Small intestine (tissue), 16 donors: ENCODE results near the gene SUSD1. TPM values are rescaled to one million over a fixed set of nuclear protein-coding genes. Genes with fewer than 3 reads are reported as not detected.

ENCODE experiments used
- DNase-seq, 2 donors: peaks; one replicate each; pipeline versions ENCODE4 v3.0.0 to v3.0.0-alpha.2; 2013
- FAIRE-seq: peaks from 2 replicates; lab custom pipeline; 2012; peaks lifted over from hg19 to GRCh38; lab: Jason Lieb, UNC
- H3K27ac ChIP-seq, 3 donors: one replicate each; pipeline ENCODE4 v1.5.1; 2013; ENCODE audit warnings: low read length in 2 of 3, mild to moderate bottlenecking in 2 of 3, control low read depth in 1 of 3, inconsistent platforms in 1 of 3, low read depth in 1 of 3, moderate library complexity in 1 of 3
- H3K27me3 ChIP-seq, 3 donors: one replicate each; pipeline ENCODE4 v1.6.1; 2013; ENCODE audit warnings: low read length in 3 of 3, inconsistent platforms in 1 of 3; ENCODE audit not compliant: control insufficient read depth in 3 of 3, insufficient read depth in 3 of 3
- H3K36me3 ChIP-seq, 3 donors: one replicate each; pipeline ENCODE4 v1.6.1; 2013; ENCODE audit warnings: low read length in 3 of 3, inconsistent platforms in 1 of 3, low read depth in 1 of 3, mild to moderate bottlenecking in 1 of 3, moderate library complexity in 1 of 3; ENCODE audit not compliant: control insufficient read depth in 3 of 3, insufficient read depth in 2 of 3
- H3K4me1 ChIP-seq, 3 donors: one replicate each; pipeline ENCODE4 v1.6.1; 2013; ENCODE audit warnings: low read length in 2 of 3, inconsistent platforms in 1 of 3, low read depth in 1 of 3, mild to moderate bottlenecking in 1 of 3, moderate library complexity in 1 of 3; ENCODE audit not compliant: control insufficient read depth in 3 of 3, insufficient read depth in 2 of 3
- H3K4me3 ChIP-seq, 3 donors: one replicate each; pipeline ENCODE4 v1.5.1; 2013; ENCODE audit warnings: low read length in 3 of 3, control low read depth in 1 of 3, inconsistent platforms in 1 of 3, low read depth in 1 of 3, mild to moderate bottlenecking in 1 of 3, moderate library complexity in 1 of 3
- H3K9me3 ChIP-seq, 2 donors: one replicate each; pipeline ENCODE4 v1.6.1; 2013; ENCODE audit warnings: low read depth in 1 of 2, low read length in 1 of 2; ENCODE audit not compliant: control insufficient read depth in 2 of 2, insufficient read depth in 1 of 2
- WGBS, 3 donors: extraction: QIAGEN DNeasy Blood & Tissue Kit; methylation state at CpG; one replicate each; pipeline ENCODE4 v1.1.7; 2013; 5-methylcytosine and 5-hydroxymethylcytosine counted together
- long read RNA-seq, 10 donors: transcript quantifications; one replicate each; lab custom pipeline, GENCODE V29; 2026
- polyA plus RNA-seq, 4 donors: library from polyadenylated mRNA; stranded (reverse) in 3 of 4; unstranded in 1 of 4; fragments of 200-250 nt in 3 of 4; fragments of 120-200 nt in 1 of 4; gene quantifications; one replicate each; pipeline versions ENCODE4 v1.2.1 to v1.2.3, GENCODE V29; 2013
- donor health status: healthy with polysubstance abuse.
- donor health status: control.
- donor health status: control.
- donor health status: Bipolar disorder and iron deficiency.
- donor health status: healthy.

SUSD1 gene
- polyA plus RNA-seq, result 10 to 100 TPM in 1 of 4 donors, 1 to 10 TPM in 3; 3.8 to 29.8 (median 7.0) TPM
- long read RNA-seq, donor 1, partial matches to known transcripts, result 0 of 1 reads
- long read RNA-seq, donor 1, other reads (novel, unspliced or antisense), result 0 of 1 reads
- long read RNA-seq, donor 2, result 0 reads
- long read RNA-seq, donor 3, partial matches to known transcripts, result 10 of 13 reads
- long read RNA-seq, donor 3, other reads (novel, unspliced or antisense), result 0 of 13 reads
- long read RNA-seq, donor 4, result 0 reads
- long read RNA-seq, donor 5, result 0 reads
- long read RNA-seq, donor 6, partial matches to known transcripts, result 7 of 8 reads
- long read RNA-seq, donor 6, other reads (novel, unspliced or antisense), result 0 of 8 reads
- long read RNA-seq, donor 7, result 0 reads
- long read RNA-seq, donor 8, partial matches to known transcripts, result 0 of 1 reads
- long read RNA-seq, donor 8, other reads (novel, unspliced or antisense), result 0 of 1 reads
- long read RNA-seq, donor 9, result 0 reads
- long read RNA-seq, donor 10, partial matches to known transcripts, result 0 of 2 reads
- long read RNA-seq, donor 10, other reads (novel, unspliced or antisense), result 0 of 2 reads

DNA sequence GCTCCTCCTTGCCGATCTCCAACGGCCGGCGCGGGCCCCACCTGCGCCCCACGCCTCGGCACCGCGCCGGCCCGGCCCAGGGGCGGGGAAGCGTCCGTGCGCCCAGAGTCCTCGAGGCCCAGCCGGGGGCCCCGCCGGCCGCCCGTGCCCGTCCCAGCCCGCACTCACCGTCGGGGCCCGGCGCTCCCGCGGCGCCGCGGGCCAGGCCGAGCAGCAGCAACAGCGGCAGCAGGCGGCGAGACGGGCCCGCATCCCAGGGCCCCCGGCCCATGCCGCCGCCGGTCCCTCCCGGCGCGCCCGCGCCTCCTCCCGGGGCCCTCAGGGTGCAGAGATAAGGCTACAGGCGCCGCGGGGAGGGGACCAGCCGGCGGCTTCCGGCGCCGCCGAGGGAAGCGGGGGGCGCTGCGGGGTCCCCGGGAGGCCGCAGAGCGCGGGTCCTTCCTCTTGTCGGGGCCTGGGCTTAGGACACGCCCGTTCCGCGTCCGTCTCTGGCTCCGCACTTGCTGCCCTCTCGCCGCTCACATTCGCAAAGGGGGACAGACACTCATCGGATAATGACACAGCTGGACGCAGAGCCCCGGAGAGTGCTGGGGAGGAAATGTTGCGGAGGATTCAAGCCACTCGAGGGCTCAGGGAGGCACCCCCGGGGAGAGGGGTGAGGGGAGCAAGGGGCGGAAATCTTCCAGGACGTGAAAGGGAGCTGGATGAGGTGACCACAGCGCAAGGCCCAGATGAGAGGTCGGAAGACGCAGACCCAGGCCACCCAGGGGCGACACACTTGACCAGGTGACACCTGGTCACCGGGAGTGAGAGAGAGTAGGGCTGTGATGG is at the start of gene SUSD1:
Gene SUSD1 (minus strand): TSS at position 333 of the 831 bp plus-strand sequence. CDS start 62 bp downstream, at position 271.
- FAIRE-seq, result no peak
- 4 to 5% (median 5%) methylated on average over 53 to 88 of the region's 88 CpGs for WGBS, 3 donors
- peak within 1 kb of the TSS; percentile 89 to 98 (median 94) for H3K27ac ChIP-seq

GRCh38 chr9:112224401-112225289 is 49.5 kb upstream of the SUSD1 start:
- 82 to 91% (median 87%) methylated on average over 4 of the region's 4 CpGs for WGBS, 3 donors
- Histone ChIP-seq H3K27ac (no peak overlapping the region), H3K9me3 (no peaks in the 10 kb centered on the region), H3K4me1 (no peaks in the 10 kb centered on the region), H3K4me3 (no peak overlapping the region), H3K36me3 (peaks cover 2 to 21% (median 13%) of the 10 kb centered on the region in 3 donors), H3K27me3 (no peaks in the 10 kb centered on the region)
- DNase-seq (no peak), FAIRE-seq (no peak)

More for the DNA sequence above, at the start of gene SUSD1:
- H3K36me3 ChIP-seq, result peaks cover 0 to 6% (median 0%) of the 10 kb centered on the region in 3 donors
- no peaks in the 10 kb centered on the region for H3K9me3 ChIP-seq
- peak within 1 kb of the TSS; percentile 63 to 90 (median 72) for H3K4me3 ChIP-seq
- H3K4me1 ChIP-seq, result peaks cover 2 to 57% (median 18%) of the 10 kb centered on the region in 3 donors
- no peaks in the 10 kb centered on the region for H3K27me3 ChIP-seq
- peak; percentile 46 to 86 for DNase-seq

- Histone ChIP-seq H3K27me3 (no peaks in the 10 kb centered on the region), H3K4me1 (no peaks in the 10 kb centered on the region), H3K27ac (no peak overlapping the region), H3K9me3 (no peaks in the 10 kb centered on the region), H3K4me3 (no peak overlapping the region), H3K36me3 (peaks cover 3 to 16% (median 6%) of the 10 kb centered on the region in 3 donors)
- DNase-seq, result no peak
- FAIRE-seq, result no peak
- WGBS, 3 donors, result 70 to 85% (median 71%) methylated on average over 3 of the region's 3 CpGs
These were observed 43.8 kb upstream of the SUSD1 start for GRCh38 chr9:112218908-112219307.

DNA sequence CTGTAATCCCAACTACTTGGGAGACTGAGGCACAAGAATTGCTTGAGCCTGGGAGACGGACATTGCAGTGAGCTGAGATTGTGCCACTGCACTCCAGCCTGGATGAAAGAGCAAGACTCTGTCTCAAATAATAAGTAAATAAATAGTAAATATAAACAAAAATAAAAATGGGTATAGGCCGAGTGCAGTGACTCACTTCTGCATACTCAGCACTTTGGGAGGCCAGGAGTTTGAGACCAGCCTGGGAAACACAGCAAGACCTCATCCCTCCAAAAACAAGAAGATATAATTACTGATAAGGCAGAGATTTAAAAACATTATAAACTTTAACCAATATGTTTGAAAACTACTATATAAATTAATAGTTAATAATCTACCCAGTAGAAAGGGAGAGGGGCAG is 37.8 kb upstream of the SUSD1 start:
- Histone ChIP-seq H3K9me3 (peaks cover 0 to 8% of the 10 kb centered on the region in 2 donors), H3K4me3 (no peak overlapping the region), H3K4me1 (no peaks in the 10 kb centered on the region), H3K27me3 (no peaks in the 10 kb centered on the region), H3K36me3 (peaks cover 3 to 32% (median 11%) of the 10 kb centered on the region in 3 donors), H3K27ac (no peak overlapping the region)
- 94 to 100% (median 94%) methylated on average over 2 of the region's 2 CpGs for WGBS, 3 donors
- FAIRE-seq (no peak), DNase-seq (no peak)

DNA sequence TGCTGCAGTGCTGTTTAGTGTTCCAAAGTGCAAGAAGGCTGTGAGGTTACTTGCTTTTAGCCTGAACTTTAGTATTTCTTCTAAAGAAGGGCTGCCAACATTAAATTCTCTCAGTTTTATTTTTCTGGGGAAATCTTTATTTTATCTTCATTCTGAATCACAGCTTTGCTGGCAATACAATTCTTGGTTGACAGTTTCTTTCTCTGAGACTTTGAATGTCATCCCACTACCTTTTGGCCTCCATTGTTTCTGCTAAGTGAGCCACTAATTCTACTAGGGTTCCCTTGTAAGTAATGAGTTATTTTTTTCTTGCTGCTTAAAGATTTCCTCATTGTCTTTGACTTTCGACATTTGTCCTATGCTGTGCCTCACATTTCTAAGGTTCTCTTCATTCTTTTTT is 32.4 kb upstream of the SUSD1 start:
- H3K27ac ChIP-seq, result no peak overlapping the region
- 96 to 100% (median 98%) methylated on average over 1 of the region's 1 CpG for WGBS, 3 donors
- FAIRE-seq (no peak), DNase-seq (no peak)
- no peaks in the 10 kb centered on the region for H3K4me1 ChIP-seq
- no peaks in the 10 kb centered on the region for H3K27me3 ChIP-seq
- H3K36me3 ChIP-seq, result peaks cover 0 to 18% (median 4%) of the 10 kb centered on the region in 3 donors
- peaks cover 0 to 11% of the 10 kb centered on the region in 2 donors for H3K9me3 ChIP-seq
- no peak overlapping the region for H3K4me3 ChIP-seq

DNA sequence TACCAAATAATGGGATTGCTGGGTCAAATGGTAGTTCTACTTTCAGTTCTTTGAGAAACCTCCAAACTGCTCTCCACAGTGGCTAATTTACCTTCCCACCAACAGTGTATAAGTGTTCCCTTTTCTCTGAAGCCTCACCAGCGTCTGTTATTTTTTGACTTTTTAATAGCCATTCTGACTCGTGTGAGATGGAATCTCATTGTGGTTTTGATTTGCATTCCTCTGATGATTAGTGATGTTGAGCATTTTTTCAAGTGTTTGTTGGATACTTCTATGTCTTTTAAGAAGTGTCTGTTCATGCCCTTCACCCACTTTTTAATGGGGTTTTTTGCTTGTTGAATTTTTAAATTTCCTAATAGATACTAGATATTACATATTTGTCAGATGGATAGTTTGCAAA is 28.4 kb upstream of the SUSD1 start:
- DNase-seq (no peak), FAIRE-seq (no peak)
- Histone ChIP-seq H3K4me1 (no peaks in the 10 kb centered on the region), H3K27ac (no peak overlapping the region), H3K9me3 (peaks cover 0 to 3% of the 10 kb centered on the region in 2 donors), H3K27me3 (no peaks in the 10 kb centered on the region), H3K36me3 (peaks cover 0 to 3% (median 3%) of the 10 kb centered on the region in 3 donors), H3K4me3 (no peak overlapping the region)
- WGBS, 3 donors, result 71 to 81% (median 80%) methylated on average over 2 of the region's 2 CpGs

DNA sequence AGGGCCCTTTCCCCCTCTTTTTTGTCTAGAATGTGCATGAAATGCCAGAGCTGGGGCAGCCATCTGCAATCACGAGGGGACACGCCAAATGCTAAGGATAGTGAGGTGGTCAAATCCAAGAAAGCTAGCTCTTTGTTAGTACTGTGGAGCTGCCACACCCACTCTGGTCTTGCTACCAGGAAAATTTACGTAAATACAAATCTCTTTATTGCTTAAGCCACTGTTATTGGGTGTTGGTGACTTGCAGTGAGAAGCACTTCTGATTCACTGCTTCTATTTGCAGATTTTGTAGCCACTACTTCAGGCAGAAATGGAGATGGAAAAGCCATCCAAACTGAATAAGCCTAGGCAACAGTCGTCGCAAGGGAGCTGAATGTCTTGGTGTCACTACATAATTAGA is 25.6 kb upstream of the SUSD1 start:
- Histone ChIP-seq H3K27me3 (no peaks in the 10 kb centered on the region), H3K4me1 (no peaks in the 10 kb centered on the region), H3K9me3 (peaks cover 0 to 3% of the 10 kb centered on the region in 2 donors), H3K4me3 (no peak overlapping the region), H3K27ac (no peak overlapping the region), H3K36me3 (no peaks in the 10 kb centered on the region)
- 61 to 79% (median 74%) methylated on average over 5 of the region's 5 CpGs for WGBS, 3 donors
- DNase-seq (peak in 1 of 2 donors; percentile 10), FAIRE-seq (no peak)
